Measurements from ENCODE around the gene TAF11L7.
"Not testable (repeated sequence)": the region's sequence is repeated elsewhere in the genome, so short reads cannot be mapped to it uniquely, and the experiment has no call there.

DNA sequence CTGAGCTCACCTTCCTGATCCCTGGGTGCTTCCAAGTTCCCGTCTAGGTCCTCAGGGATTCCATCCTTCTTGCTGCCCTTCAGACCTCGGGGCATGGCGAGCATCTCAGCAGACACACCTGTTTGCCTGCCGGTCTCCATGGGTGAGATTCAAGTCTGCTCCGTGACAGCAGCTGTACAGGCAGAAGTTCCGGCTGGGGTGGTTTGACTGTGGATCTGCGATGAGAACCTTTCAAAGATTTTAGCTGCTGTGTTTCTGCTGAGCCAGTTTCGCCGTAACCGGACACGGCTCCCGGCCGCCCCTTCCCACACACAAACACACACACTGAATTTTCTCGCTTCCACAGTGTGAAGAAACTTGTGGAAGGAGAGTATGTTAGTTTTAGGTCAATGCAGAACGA is 8.7 kb upstream of the TAF11L7 start, which contains the start of gene TAF11L9:
- TF ChIP-seq CTCF (conservative IDR thresholded peaks at IDR 0.05 in 1 of 2, IDR thresholded peaks at IDR 0.05 in 1 of 2; ENCODE audit: low read depth in 1 of 2, low read length in 2 of 2); EZH2 (IDR thresholded peaks at IDR 0.05; ENCODE audit: low read length, missing control alignments): not testable (repeated sequence)

Measured in fibroblast of lung (primary cell).